HepG2 (cell line): Measurements from ENCODE around the gene CALN1. TPM values are rescaled to one million over a fixed set of nuclear protein-coding genes. Genes with fewer than 3 reads are reported as not detected.

Experiments
- ATAC-seq: fragments of 200-7000 bp; cut with Tn5 transposase; 3 replicates; pipeline ENCODE4 v1.9.1; 2020; ENCODE audit warnings: mild to moderate bottlenecking, moderate library complexity
- BruUV-seq: library from RNA; stranded (reverse); fragments of 400-500 nt; replicated peaks from 2 replicates; lab custom pipeline; 2021; lab: Mats Ljungman, UMichigan
- CTCF ChIA-PET: fragments of 300-600 bp; formaldehyde crosslinking; extraction: SDS; loops from one replicate; lab custom pipeline; 2021; ENCODE audit warnings: low total read pairs, inconsistent platforms, low intra/inter-chr PET ratio; lab: Yijun Ruan, JAX
- POLR2A ChIA-PET: fragments of 350-600 bp; sonication (Branson Sonifier 250); formaldehyde crosslinking; loops from one replicate; lab custom pipeline; 2020; ENCODE audit warnings: antibody characterized with exemption, inconsistent platforms; lab: Yijun Ruan, JAX
- DNase-seq: peaks from one replicate; pipeline ENCODE4 v3.0.0-alpha.2; 2015; ENCODE audit warnings: low spot score
- FAIRE-seq: peaks from 3 replicates; lab custom pipeline; 2011; peaks lifted over from hg19 to GRCh38; lab: Jason Lieb, UNC
- H2AFZ ChIP-seq: one replicate; pipeline ENCODE4 v1.6.1; 2011; ENCODE audit warnings: low read length, inconsistent platforms
- H3K27ac ChIP-seq: fragments of 300-600 bp; 3 replicates; pipeline ENCODE4 v1.8.0; 2011; ENCODE audit warnings: mixed run types, mild to moderate bottlenecking, mixed read lengths, low read length, inconsistent platforms; ENCODE audit not compliant: insufficient read depth; ENCODE audit errors: extremely low read length
- H3K27me3 ChIP-seq, 2 experiments: fragments of 200-600 bp in 1 of 2; 2 replicates in 1 of 2; 3 replicates in 1 of 2; pipeline versions ENCODE4 v1.6.0 to v1.8.0; 2011; ENCODE audit warnings: low read length in 2 of 2, mild to moderate bottlenecking in 2 of 2, moderate library complexity in 2 of 2, inconsistent platforms in 1 of 2; ENCODE audit not compliant: insufficient read depth in 2 of 2, control insufficient read depth in 1 of 2
- H3K36me3 ChIP-seq, 2 experiments: fragments of 200-600 bp in 1 of 2; replicated peaks in 1 of 2; 2 replicates in 1 of 2; 3 replicates in 1 of 2; pipeline versions ENCODE4 v1.5.1 to v1.8.0; 2011; ENCODE audit warnings: low read length in 2 of 2, inconsistent platforms in 1 of 2; ENCODE audit not compliant: insufficient read depth in 2 of 2, control insufficient read depth in 1 of 2
- H3K4me1 ChIP-seq: 2 replicates; pipeline ENCODE4 v1.5.1; 2012; ENCODE audit warnings: low read length, inconsistent platforms; ENCODE audit not compliant: insufficient read depth
- H3K4me2 ChIP-seq: 2 replicates; pipeline ENCODE4 v1.6.0; 2011; ENCODE audit warnings: low read depth, low read length, inconsistent platforms
- H3K4me3 ChIP-seq, 3 experiments: fragments of 200-600 bp in 1 of 3; sonication (generic), shearing (Covaris generic) in 1 of 3; replicated peaks in 1 of 3; 2 replicates each; pipeline ENCODE4 v1.5.1; 2011 to 2016; ENCODE audit warnings: low read length in 3 of 3, inconsistent platforms in 2 of 3, low read depth in 2 of 3, mild to moderate bottlenecking in 2 of 3, control low read depth in 1 of 3, mixed read lengths in 1 of 3; ENCODE audit not compliant: insufficient read depth in 1 of 3
- H3K79me2 ChIP-seq: one replicate; pipeline ENCODE4 v1.6.1; 2011; ENCODE audit warnings: low read length, inconsistent platforms; ENCODE audit not compliant: insufficient read depth
- H3K9ac ChIP-seq: 2 replicates; pipeline ENCODE4 v1.6.0; 2011; ENCODE audit warnings: mild to moderate bottlenecking, low read depth, low read length, inconsistent platforms; ENCODE audit not compliant: insufficient read depth
- H3K9me3 ChIP-seq: 2 replicates; pipeline ENCODE4 v1.5.1; 2012; ENCODE audit warnings: mild to moderate bottlenecking, low read length
- H4K20me1 ChIP-seq: 2 replicates; pipeline ENCODE4 v1.6.0; 2011; ENCODE audit warnings: inconsistent platforms, mild to moderate bottlenecking, low read length, moderate library complexity; ENCODE audit not compliant: insufficient read depth
- CAMTA2 ChIP-seq: sonication (generic); formaldehyde crosslinking; IDR thresholded peaks from 2 replicates; pipeline ENCODE4 v1.4.0; 2020; ENCODE audit warnings: mild to moderate bottlenecking, missing genetic modification reagents, borderline replicate concordance
- CREB1 ChIP-seq, 2 experiments: fragments of 450-650 bp in 1 of 2; IDR thresholded peaks; 2 replicates each; pipeline ENCODE4 v1.6.1; 2016 to 2017; ENCODE audit warnings: control low read depth in 1 of 2, mild to moderate bottlenecking in 1 of 2, missing compliant biosample characterization in 1 of 2, missing genetic modification characterization in 1 of 2
- DPF2 ChIP-seq: sonication (generic); formaldehyde crosslinking; IDR thresholded peaks from 2 replicates; pipeline ENCODE4 v1.4.0; 2020; ENCODE audit warnings: mild to moderate bottlenecking, low read depth, missing genetic modification reagents, borderline replicate concordance
- ESRRA ChIP-seq: sonication (generic); formaldehyde crosslinking; IDR thresholded peaks from 2 replicates; pipeline ENCODE4 v1.5.1; 2020; ENCODE audit warnings: mild to moderate bottlenecking, low read depth, missing genetic modification reagents
- FOXA1 ChIP-seq, 2 experiments: fragments of 450-650 bp in 1 of 2; sonication (generic) in 1 of 2; formaldehyde crosslinking in 1 of 2; IDR thresholded peaks; 2 replicates each; pipeline versions ENCODE4 v1.4.0 to v1.6.1; 2016 to 2020; ENCODE audit warnings: missing genetic modification reagents in 1 of 2
- GZF1 ChIP-seq: sonication (generic); formaldehyde crosslinking; IDR thresholded peaks from 2 replicates; pipeline ENCODE4 v1.5.1; 2020; ENCODE audit warnings: mild to moderate bottlenecking, missing genetic modification reagents
- HNF1B ChIP-seq: sonication (generic); formaldehyde crosslinking; IDR thresholded peaks from 2 replicates; pipeline ENCODE4 v1.5.1; 2020; ENCODE audit warnings: mild to moderate bottlenecking, moderate library complexity, missing genetic modification reagents
- HNRNPH1 ChIP-seq: fragments of 200-400 bp; formaldehyde crosslinking; optimal IDR thresholded peaks from 2 replicates; pipeline ENCODE3; 2017; ENCODE audit warnings: mild to moderate bottlenecking, low read depth, low read length
- JARID2 ChIP-seq: sonication (generic); formaldehyde crosslinking; IDR thresholded peaks from 2 replicates; pipeline ENCODE4 v1.8.1; 2023; ENCODE audit warnings: missing genetic modification reagents, inconsistent platforms; ENCODE audit not compliant: insufficient replicate concordance
- MEIS1 ChIP-seq: sonication (generic); formaldehyde crosslinking; IDR thresholded peaks from 2 replicates; pipeline ENCODE4 v1.9.0; 2021; ENCODE audit warnings: mild to moderate bottlenecking, missing genetic modification reagents, moderate library complexity, borderline replicate concordance
- PITX1 ChIP-seq: sonication (generic); formaldehyde crosslinking; IDR thresholded peaks from 2 replicates; pipeline ENCODE4 v1.5.1; 2020; ENCODE audit warnings: mild to moderate bottlenecking, missing genetic modification reagents
- POLR2AphosphoS2 ChIP-seq: IDR thresholded peaks from 2 replicates; pipeline ENCODE4 v1.6.1; 2011; ENCODE audit warnings: low read depth, low read length, improper control_type of control experiment
- RAD21 ChIP-seq: fragments of 450-650 bp; formaldehyde crosslinking; IDR thresholded peaks from 2 replicates; pipeline ENCODE4 v1.5.0; 2020; ENCODE audit warnings: mild to moderate bottlenecking
- RAD51 ChIP-seq: fragments of 450-650 bp; IDR thresholded peaks from 2 replicates; pipeline ENCODE4 v1.6.1; 2016; ENCODE audit warnings: borderline replicate concordance
- SOX5 ChIP-seq: IDR thresholded peaks from 2 replicates; pipeline ENCODE4 v1.6.1; 2016; ENCODE audit warnings: borderline replicate concordance
- SP2 ChIP-seq: sonication (generic); formaldehyde crosslinking; IDR thresholded peaks from 2 replicates; pipeline ENCODE4 v1.5.1; 2020; ENCODE audit warnings: mild to moderate bottlenecking, missing genetic modification reagents
- TFAP4 ChIP-seq: sonication (generic); IDR thresholded peaks from 2 replicates; pipeline ENCODE4 v1.6.1; 2016; ENCODE audit warnings: low read depth, borderline replicate concordance
- ZNF33B ChIP-seq: sonication (generic); formaldehyde crosslinking; IDR thresholded peaks from 2 replicates; pipeline ENCODE4 v1.5.1; 2020; ENCODE audit warnings: mild to moderate bottlenecking, missing genetic modification reagents
- ZNF496 ChIP-seq: sonication (generic); formaldehyde crosslinking; IDR thresholded peaks from 2 replicates; pipeline ENCODE4 v1.8.1; 2023; ENCODE audit warnings: mild to moderate bottlenecking, moderate library complexity, missing genetic modification reagents; ENCODE audit not compliant: insufficient replicate concordance
- ZNF605 ChIP-seq: sonication (generic); formaldehyde crosslinking; IDR thresholded peaks from 2 replicates; pipeline ENCODE4 v1.8.0; 2022; ENCODE audit warnings: mild to moderate bottlenecking, missing genetic modification reagents
- ZNF691 ChIP-seq: sonication (generic); formaldehyde crosslinking; IDR thresholded peaks from 2 replicates; pipeline ENCODE4 v1.4.0; 2020; ENCODE audit warnings: missing genetic modification reagents, low read depth, mild to moderate bottlenecking, borderline replicate concordance
- WGBS: methylation state at CpG from one replicate; pipeline ENCODE4 v1.1.6; 2017; ENCODE audit warnings: low lambda C conversion rate; 5-methylcytosine and 5-hydroxymethylcytosine counted together
- in situ Hi-C: cut with HindIII; loops from 2 replicates; pipeline ENCODE4 v1.10.0; 2017; ENCODE audit warnings: low pct_unique_long_range_greater_than_20kb; ENCODE audit not compliant: extremely low pct_ligation_motif_present
- intact Hi-C: fragments of 100-400 bp; cut with micrococcal nuclease; formaldehyde crosslinking; loops from one replicate; pipeline ENCODE4 v1.10.0; 2022; ENCODE audit not compliant: unreplicated experiment
- polyA plus RNA-seq, 8 experiments: library from polyadenylated mRNA; depleted of rRNA in 3 of 8; stranded (reverse) in 7 of 8; unstranded in 1 of 8; fragments of >200 nt; fragmentation: Illumina TruSeq in 4 of 8; extraction: Trizol in 4 of 8; gene quantifications; 2 replicates each; pipeline versions ENCODE4 v1.2.1 to v1.2.3, GENCODE V29; 2011 to 2016; ENCODE audit warnings: low read depth in 4 of 8, missing spikeins in 1 of 8, mixed read lengths in 1 of 8; ENCODE audit not compliant: insufficient read depth in 1 of 8
- total RNA-seq, 5 experiments: library from RNA; depleted of rRNA; stranded (reverse); fragments of >200 nt; fragmentation: Illumina TruSeq; extraction: Trizol; gene quantifications; 2 replicates each; pipeline ENCODE4 v1.2.3, GENCODE V29; 2016; ENCODE audit warnings: low read depth in 1 of 5

Gene CALN1
- total and polyA plus RNA-seq, 2 of the 13 experiments (the other 11 are each of a cell fraction or from before 2014, with no cell fraction given): not detected

- TF ChIP-seq ZNF691 (CRISPR knock-in tag) (no peak), RAD21 (CRISPR knock-in tag) (no peak), SOX5 (CRISPR knock-in tag) (no peak)
- TF ChIP-seq, all 625 proteins: peak for 0
Measured at GRCh38 chr7:72028267-72028666, 383.9 kb downstream of the CALN1 start (continued).

GRCh38 chr7:72025381-72025960 lies 386.7 kb downstream of the CALN1 start:
- in situ Hi-C loops: no loop called here
- no peaks in the 10 kb centered on the region for H3K4me1 ChIP-seq
- H3K27me3 ChIP-seq: peaks cover 0 to 4% of the 10 kb centered on the region in 2 experiments; a peak in 1 of 5 replicates
- 3% methylated on average over 3 of the region's 3 CpGs for whole genome bisulfite sequencing
- no peaks in the 10 kb centered on the region for H3K36me3 ChIP-seq
- FAIRE-seq (no peak), ATAC-seq (no peak), DNase-seq (no peak)
- intact Hi-C loops: no loop called here
- no peak overlapping the region for H3K4me2 ChIP-seq
- ChIA-PET CTCF (no interaction called here), POLR2A (no interaction called here)
- H4K20me1 ChIP-seq: no peaks in the 10 kb centered on the region
- no peaks in the 10 kb centered on the region for H3K79me2 ChIP-seq
- no peak overlapping the region for H3K27ac ChIP-seq
- no peak overlapping the region for H2AFZ ChIP-seq
- peaks cover 9% of the 10 kb centered on the region; the same call in 1 of the 2 replicates for H3K9me3 ChIP-seq
- no peak overlapping the region for H3K4me3 ChIP-seq
- no peak overlapping the region for H3K9ac ChIP-seq
- BruUV-seq: no TSS peak
- TF ChIP-seq POLR2AphosphoS2 (no peak), HNF1B (CRISPR knock-in tag) (no peak), TFAP4 (no peak), MEIS1 (no peak), FOXA1 (IDR thresholded peaks at IDR 0.05) (no peak), FOXA1 (CRISPR knock-in tag; IDR thresholded peaks at IDR 0.05) (no peak), JARID2 (CRISPR knock-in tag) (no peak), HNRNPH1 (no peak), GZF1 (CRISPR knock-in tag) (no peak), ZNF605 (CRISPR knock-in tag) (no peak), DPF2 (CRISPR knock-in tag) (no peak), RAD51 (no peak), ZNF33B (CRISPR knock-in tag) (no peak), SP2 (CRISPR knock-in tag) (no peak), CAMTA2 (CRISPR knock-in tag) (no peak), CREB1 (IDR thresholded peaks at IDR 0.05) (no peak), CREB1 (CRISPR knock-in tag; IDR thresholded peaks at IDR 0.05) (no peak), PITX1 (CRISPR knock-in tag) (no peak), ESRRA (CRISPR knock-in tag) (no peak), ZNF496 (no peak)
